HCT116 (cell line): ENCODE measurements around the gene EDEM3. TPM values are rescaled to one million over a fixed set of nuclear protein-coding genes. Genes with fewer than 3 reads are reported as not detected.

Experiments
- ATAC-seq: fragments of 200-7000 bp; cut with Tn5 transposase; 2 replicates; pipeline ENCODE4 v1.9.1; 2020; ENCODE audit warnings: mild to moderate bottlenecking, moderate library complexity
- BruUV-seq: library from RNA; stranded (reverse); fragments of 400-500 nt; replicated peaks from 2 replicates; lab custom pipeline; 2021; lab: Mats Ljungman, UMichigan
- CTCF ChIA-PET: fragments of 300-600 bp; sonication (Branson Sonifier 250); formaldehyde crosslinking; loops from one replicate; lab custom pipeline; 2021; ENCODE audit warnings: antibody characterized with exemption; lab: Charles Lee
- POLR2A ChIA-PET: fragments of 300-600, 350-600 bp; sonication (Branson Sonifier 250); formaldehyde crosslinking; loops from one replicate; lab custom pipeline; 2021; ENCODE audit warnings: antibody characterized with exemption; lab: Charles Lee
- RAD21 ChIA-PET, 2 experiments: fragments of 300-600 bp; sonication (Branson Sonifier 250); formaldehyde crosslinking; loops; one replicate each; lab custom pipeline; 2023; ENCODE audit warnings: low total read pairs in 2 of 2; ENCODE audit not compliant: uncharacterized antibody in 2 of 2, unreplicated experiment in 2 of 2, low non-redundant PET in 1 of 2; lab: Charles Lee
- DNase-seq: peaks from one replicate; pipeline ENCODE4 v3.0.0-alpha.2; 2010; ENCODE audit warnings: low read depth, low spot score
- H2AFZ ChIP-seq: fragments of 200-600 bp; shearing (Covaris generic), sonication (generic); 2 replicates; pipeline ENCODE4 v1.6.1; 2017; ENCODE audit warnings: low read depth, mixed run types, mixed read lengths, antibody characterized with exemption, low read length; ENCODE audit not compliant: poor library complexity, severe bottlenecking
- H3K27ac ChIP-seq: 2 replicates; pipeline ENCODE4 v1.5.1; 2012; ENCODE audit warnings: low read depth, low read length
- H3K27me3 ChIP-seq: fragments of 200-600 bp; sonication (generic); 2 replicates; pipeline ENCODE4 v1.6.1; 2016; ENCODE audit warnings: mixed run types, low read length, mixed read lengths; ENCODE audit not compliant: insufficient read depth
- H3K36me3 ChIP-seq, 2 experiments: fragments of 200-500 bp in 1 of 2; fragments of 200-600 bp in 1 of 2; sonication (Bioruptor generic) in 1 of 2; sonication (generic) in 1 of 2; 2 replicates each; pipeline versions ENCODE4 v1.5.1 to v1.6.1; 2014 to 2016; ENCODE audit warnings: low read length in 2 of 2, inconsistent platforms in 1 of 2, mixed read lengths in 1 of 2, mixed run types in 1 of 2; ENCODE audit not compliant: insufficient read depth in 2 of 2, control insufficient read depth in 1 of 2
- H3K4me1 ChIP-seq, 2 experiments: fragments of 200-600 bp in 1 of 2; sonication (generic) in 1 of 2; 2 replicates each; pipeline versions ENCODE4 v1.5.1 to v1.6.1; 2012 to 2017; ENCODE audit warnings: low read length in 2 of 2, inconsistent platforms in 1 of 2, mild to moderate bottlenecking in 1 of 2, mixed read lengths in 1 of 2, mixed run types in 1 of 2, moderate library complexity in 1 of 2; ENCODE audit not compliant: insufficient read depth in 2 of 2, control insufficient read depth in 1 of 2
- H3K4me2 ChIP-seq: fragments of 200-600 bp; sonication (generic); 2 replicates; pipeline ENCODE4 v1.6.1; 2017; ENCODE audit warnings: mixed run types, low read length, mixed read lengths
- H3K4me3 ChIP-seq, 2 experiments: fragments of 200-600 bp in 1 of 2; sonication (generic) in 1 of 2; replicated peaks in 1 of 2; 2 replicates each; pipeline ENCODE4 v1.5.1; 2011 to 2016; ENCODE audit warnings: low read length in 2 of 2, control low read depth in 1 of 2, low read depth in 1 of 2, mild to moderate bottlenecking in 1 of 2, mixed read lengths in 1 of 2, mixed run types in 1 of 2
- H3K79me2 ChIP-seq: fragments of 200-600 bp; sonication (generic); 2 replicates; pipeline ENCODE4 v1.6.1; 2017; ENCODE audit warnings: mild to moderate bottlenecking, mixed run types, low read length, moderate library complexity, mixed read lengths; ENCODE audit not compliant: insufficient read depth
- H3K9ac ChIP-seq: fragments of 200-600 bp; sonication (generic); 2 replicates; pipeline ENCODE4 v1.6.1; 2016; ENCODE audit warnings: low read length, mixed read lengths
- H3K9me2 ChIP-seq: fragments of 200-600 bp; sonication (generic), shearing (Covaris generic); 2 replicates; pipeline ENCODE4 v1.6.1; 2017; ENCODE audit warnings: mixed run types, mild to moderate bottlenecking, moderate library complexity; ENCODE audit not compliant: insufficient read depth
- H3K9me3 ChIP-seq, 2 experiments: fragments of 200-500 bp in 1 of 2; fragments of 200-600 bp in 1 of 2; sonication (Bioruptor generic) in 1 of 2; sonication (generic) in 1 of 2; 2 replicates each; pipeline ENCODE4 v1.6.1; 2014 to 2017; ENCODE audit warnings: low read length in 2 of 2, mixed read lengths in 2 of 2, inconsistent platforms in 1 of 2, low read depth in 1 of 2, mild to moderate bottlenecking in 1 of 2, mixed run types in 1 of 2, moderate library complexity in 1 of 2; ENCODE audit not compliant: control insufficient read depth in 1 of 2, insufficient read depth in 1 of 2
- H4K20me1 ChIP-seq: fragments of 200-600 bp; sonication (generic), shearing (Covaris generic); 2 replicates; pipeline ENCODE4 v1.6.1; 2017; ENCODE audit warnings: mixed run types, mild to moderate bottlenecking, moderate library complexity; ENCODE audit not compliant: insufficient read depth
- ATF3 ChIP-seq: IDR thresholded peaks from 2 replicates; pipeline ENCODE4 v1.6.1; 2012
- ELF1 ChIP-seq: IDR thresholded peaks from 2 replicates; pipeline ENCODE4 v1.6.1; 2012; ENCODE audit warnings: low read depth, borderline replicate concordance
- MAX ChIP-seq: IDR thresholded peaks from 2 replicates; pipeline ENCODE4 v1.6.1; 2012
- POLR2AphosphoS5 ChIP-seq: IDR thresholded peaks from 2 replicates; pipeline ENCODE4 v1.6.1; 2011; ENCODE audit warnings: mild to moderate bottlenecking, low read depth, low read length, moderate library complexity
- SIN3A ChIP-seq: IDR thresholded peaks from 2 replicates; pipeline ENCODE4 v1.6.1; 2012; ENCODE audit warnings: low read depth
- intact Hi-C: fragments of 100-400 bp; cut with micrococcal nuclease; formaldehyde crosslinking; loops from 2 replicates; pipeline ENCODE4 v1.10.0; 2022
- total RNA-seq: library from RNA; stranded (reverse); gene quantifications from one replicate; pipeline ENCODE4 v1.2.1, GENCODE V29; 2021; ENCODE audit not compliant: unreplicated experiment

EDEM3 gene
- total RNA-seq, 1 experiment from 2014 or later: 14.9 TPM

- Histone ChIP-seq H4K20me1 (no peaks in the 10 kb centered on the region), H3K9ac (peak overlapping the region; percentile 54), H3K27ac (no peak overlapping the region), H3K9me3 (no peaks in the 10 kb centered on the region), H3K79me2 (peaks cover 9% of the 10 kb centered on the region), H3K9me2 (no peaks in the 10 kb centered on the region), H3K27me3 (no peaks in the 10 kb centered on the region), H3K4me3 (peak overlapping the region; percentile 78 to 81), H3K36me3 (no peaks in the 10 kb centered on the region), H2AFZ (peak overlapping the region; percentile 59), H3K4me2 (peak overlapping the region; percentile 84), H3K4me1 (peaks cover 4 to 14% of the 10 kb centered on the region in 2 experiments; a peak in 3 of 4 replicates)
- TF ChIP-seq SIN3A (0 out of 2 replicates have a peak, but pooled peaks have one; percentile 18), ELF1 (no peak)
- DNase-seq (no peak), ATAC-seq (no peak; the same call in 1 of the 2 replicates)
- BruUV-seq: TSS peak; percentile 59
- ChIA-PET CTCF (no interaction called here), RAD21 (no interaction called here), POLR2A (no interaction called here)
- intact Hi-C loops: loop anchor here (2.0 kb wide), 1 partner anchor 401 kb away; the partner anchor contains the start of genes SWT1 and TRMT1L
These were observed 788 bp upstream of the EDEM3 start for GRCh38 chr1:184755226-184756065.

- intact Hi-C loops: loop anchor here (2.0 kb wide), 1 partner anchor 403 kb away; the partner anchor contains the start of genes SWT1 and TRMT1L
- DNase-seq (no peak), ATAC-seq (peak; percentile 6)
- peak overlapping the region; percentile 82 for H3K4me2 ChIP-seq
- H3K9me2 ChIP-seq: no peaks in the 10 kb centered on the region
- peak overlapping the region; percentile 72 for H3K27ac ChIP-seq
- RAD21 ChIA-PET: no interaction called here
- peaks cover 4 to 14% of the 10 kb centered on the region in 2 experiments; a peak in 3 of 4 replicates for H3K4me1 ChIP-seq
- peaks cover 9% of the 10 kb centered on the region for H3K79me2 ChIP-seq
- TF ChIP-seq POLR2AphosphoS5 (no peak), ATF3 (no peak), SIN3A (peak; percentile 48; the same call in 1 of the 2 replicates), MAX (peak; percentile 38; the same call in 1 of the 2 replicates)
- H2AFZ ChIP-seq: no peak overlapping the region
- POLR2A ChIA-PET: no interaction called here
- no peaks in the 10 kb centered on the region for H3K36me3 ChIP-seq
- no peaks in the 10 kb centered on the region for H4K20me1 ChIP-seq
- CTCF ChIA-PET: interaction anchor here (1.3 kb wide), 1 partner anchor 416 kb away, joined by 3 read pairs; no protein-coding TSS in a partner anchor
- H3K9me3 ChIP-seq: no peaks in the 10 kb centered on the region
- no TSS peak for BruUV-seq
- H3K4me3 ChIP-seq: peak overlapping the region; percentile 78 to 81
- H3K27me3 ChIP-seq: no peaks in the 10 kb centered on the region
- peak overlapping the region; percentile 70 for H3K9ac ChIP-seq
These were observed 816 bp downstream of the EDEM3 start for GRCh38 chr1:184753608-184754475.
